ENCODE measurements around the gene BTBD16.

DNA sequence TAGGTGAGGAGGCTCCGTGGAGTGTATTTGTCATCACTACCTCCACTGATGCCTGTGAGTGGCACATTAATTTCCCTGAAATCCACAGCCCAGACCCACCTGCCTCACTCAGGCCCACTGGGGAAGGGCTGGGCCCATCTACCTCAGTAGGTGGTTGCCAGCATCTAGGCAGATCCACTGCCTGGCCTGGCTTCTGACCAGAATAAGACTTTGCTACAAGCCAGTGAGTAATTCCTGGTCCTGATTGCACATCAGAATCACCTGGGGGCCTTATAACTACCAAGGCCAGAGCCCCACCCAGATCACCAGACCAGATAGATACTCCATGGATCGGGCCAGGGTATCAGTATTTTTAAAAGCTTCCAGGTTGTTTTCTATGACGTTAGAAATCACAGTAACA lies 65.9 kb downstream of the BTBD16 start:
- TF ChIP-seq CTCF (IDR thresholded peaks at IDR 0.05), result no peak
- no peak for TF ChIP-seq POLR2A (IDR thresholded peaks at IDR 0.05)

Measured in sigmoid colon (tissue), 3 donors.